SH-SY5Y (cell line): ENCODE measurements around the gene MARCHF3.

Source experiments
- GATA2 ChIP-seq: IDR thresholded peaks from 2 replicates; pipeline ENCODE4 v1.6.1; 2011; ENCODE audit warnings: mild to moderate bottlenecking, low read depth, low read length
- GATA3 ChIP-seq: IDR thresholded peaks from 2 replicates; pipeline ENCODE4 v1.6.1; 2011; ENCODE audit warnings: low read depth, mild to moderate bottlenecking, low read length, moderate library complexity

DNA sequence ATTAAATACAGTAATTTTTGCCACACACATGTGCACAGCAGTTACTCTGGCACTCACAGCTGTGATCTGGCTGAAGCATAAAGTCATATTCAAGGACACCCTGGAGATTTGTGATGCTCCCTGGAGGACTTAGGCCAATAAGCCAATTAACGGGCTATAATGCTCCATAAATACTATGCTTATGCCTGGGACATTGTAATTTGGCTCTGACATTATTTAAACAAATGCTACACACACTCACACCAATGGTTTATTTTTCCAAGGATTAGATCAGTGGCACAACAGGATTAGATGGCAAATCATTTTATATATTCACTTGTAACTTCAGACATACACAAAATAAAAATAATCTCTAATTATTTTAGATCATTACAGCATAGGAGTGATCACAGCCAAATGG lies 142.2 kb downstream of the MARCHF3 start:
- TF ChIP-seq GATA2: no peak
- no peak for TF ChIP-seq GATA3
